Measurements from ENCODE around the gene DMAC2L.

- TF ChIP-seq POLR2A (IDR thresholded peaks at IDR 0.05; ENCODE audit: low read length) (no peak), GATA1 (IDR thresholded peaks at IDR 0.05; ENCODE audit: low read depth, low read length) (no peak)
These were observed 54.0 kb downstream of the DMAC2L start for GRCh38 chr14:50366115-50366514.

Data from erythroblast (primary cell).